Ureter (tissue), 1 donor: ENCODE measurements around the gene NTN1. TPM values are rescaled to one million over a fixed set of nuclear protein-coding genes. Genes with fewer than 3 reads are reported as not detected.
A peak's percentile ranks its signal among the peaks of the same experiment; 100 is the strongest.
"Not testable (repeated sequence)": the region's sequence is repeated elsewhere in the genome, so short reads cannot be mapped to it uniquely, and the experiment has no call there.

ENCODE experiments used
- DNase-seq: peaks from one replicate; pipeline ENCODE4 v3.0.0-alpha.2; 2020; ENCODE audit warnings: low spot score
- total RNA-seq: library from RNA; stranded (reverse); gene quantifications from one replicate; pipeline ENCODE4 v1.2.4, GENCODE V29; 2023
- donor health status: DM: yes; HTN: yes; CAD: no.

Gene NTN1
- total RNA-seq, 1 donor from 2014 or later: 14.4 TPM

GRCh38 chr17:9086577-9086976 lies 65.3 kb downstream of the NTN1 start:
- DNase-seq: no peak

DNA sequence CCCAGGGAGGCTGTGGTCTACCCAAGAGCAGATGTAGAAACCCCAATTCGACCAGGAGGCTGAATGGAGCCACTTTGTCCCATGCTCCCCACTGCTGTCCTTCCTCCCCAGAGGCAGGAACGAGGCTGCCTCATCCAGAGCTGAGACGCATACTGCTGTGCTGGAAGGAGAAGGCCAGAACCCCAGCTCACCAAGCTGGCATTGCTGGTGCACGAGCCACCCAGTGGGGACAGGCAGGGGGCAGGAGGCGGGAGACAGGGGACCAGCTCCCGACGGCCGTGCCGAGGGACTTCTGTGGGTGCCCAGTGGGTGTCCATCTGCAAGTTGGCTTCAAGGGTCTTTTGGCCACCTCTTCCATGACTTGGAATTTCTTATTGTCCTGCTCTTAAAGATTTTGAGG lies 66.6 kb downstream of the NTN1 start:
- DNase-seq: no peak

DNA sequence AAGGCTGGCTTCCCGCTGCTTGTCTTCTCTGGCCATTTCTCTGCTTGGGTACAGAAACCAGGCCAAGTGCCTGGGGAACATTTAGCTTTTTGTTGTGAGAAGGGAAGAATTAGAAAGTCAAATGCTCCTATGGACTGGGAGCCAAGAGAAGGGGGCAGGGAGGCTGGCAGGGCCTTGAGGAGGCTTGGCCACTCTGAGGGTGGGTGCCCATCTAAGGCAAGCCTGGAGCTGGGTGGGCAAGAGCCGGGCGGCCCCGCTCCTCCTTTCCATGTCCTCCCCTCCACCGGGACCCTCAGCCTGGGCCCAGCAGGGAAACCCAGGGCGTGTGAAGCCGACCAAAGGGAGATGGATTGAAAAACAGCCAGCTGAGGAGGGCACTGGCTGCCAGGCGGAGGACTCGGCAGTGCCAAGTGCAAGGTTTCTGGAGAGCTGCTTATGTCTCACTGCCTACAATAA lies 69.4 kb downstream of the NTN1 start:
- DNase-seq: no peak

- no peak for DNase-seq
Observed at GRCh38 chr17:9094193-9094592, 72.9 kb downstream of the NTN1 start.

GRCh38 chr17:9095390-9095789 lies 74.1 kb downstream of the NTN1 start:
- no peak for DNase-seq

DNA sequence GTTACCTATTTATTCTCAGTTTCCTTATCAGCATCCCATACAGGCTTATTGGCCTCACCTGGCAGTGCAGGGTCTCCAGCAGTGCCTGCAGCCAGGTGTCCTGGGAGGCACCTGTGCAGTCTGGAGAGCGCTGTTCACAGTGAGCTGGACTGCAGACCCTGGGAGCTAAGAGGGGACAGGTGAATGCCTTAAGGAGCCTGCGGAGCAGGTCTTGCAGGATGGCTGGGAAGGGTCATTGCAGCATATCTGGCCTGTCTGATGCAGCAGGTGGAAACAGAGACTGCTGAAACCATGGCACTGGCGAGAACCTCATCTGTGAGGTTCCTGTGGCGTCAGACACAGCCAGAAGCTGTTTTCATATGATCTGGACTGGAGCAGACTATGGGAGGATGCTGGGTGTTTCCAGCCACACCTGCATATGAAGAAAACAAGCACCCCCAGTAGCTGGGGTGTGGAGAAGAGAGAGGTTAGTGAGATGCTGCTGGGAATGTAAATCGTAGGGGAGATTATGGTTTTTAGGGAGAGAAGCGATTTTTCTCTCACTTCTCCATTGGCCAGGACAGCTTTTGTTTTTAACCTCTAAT lies 77.0 kb downstream of the NTN1 start:
- no peak for DNase-seq

DNA sequence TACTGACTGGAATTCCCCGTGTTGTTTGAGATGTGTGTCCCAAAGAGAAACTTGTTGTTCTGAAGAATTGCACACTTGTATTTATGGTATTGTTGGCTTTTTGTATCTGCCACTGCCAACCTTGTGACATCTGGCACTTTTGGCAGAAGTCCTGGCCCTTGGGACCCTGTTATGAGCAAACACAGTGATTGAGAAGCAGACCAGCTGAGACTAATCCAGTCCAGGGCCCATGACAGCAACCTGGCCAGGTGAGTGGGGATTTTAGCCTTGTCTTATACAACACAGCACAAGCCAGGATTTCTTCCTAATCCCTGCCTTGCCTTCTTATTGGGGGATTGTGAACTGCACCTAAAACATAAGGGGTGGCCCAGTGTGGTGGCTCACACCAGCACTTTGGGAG lies 80.0 kb downstream of the NTN1 start:
- no peak for DNase-seq

DNA sequence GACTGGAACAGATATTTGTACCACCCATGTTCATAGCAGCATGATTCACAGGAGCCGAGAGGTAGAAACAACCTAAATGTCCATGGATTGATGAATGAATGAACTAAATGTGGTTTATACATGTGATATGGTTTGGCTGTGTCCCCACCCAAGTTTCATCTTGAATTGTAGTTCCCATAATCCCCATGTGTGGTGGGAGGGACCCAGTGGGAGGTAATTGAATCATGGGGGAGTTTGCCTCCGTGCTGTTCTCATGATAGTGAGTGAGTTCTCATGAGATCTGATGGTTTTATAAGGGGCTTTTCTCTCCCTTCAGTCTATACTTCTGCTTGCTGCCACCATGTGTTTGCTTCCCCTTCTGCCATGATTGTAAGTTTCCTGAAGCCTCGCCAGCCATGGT lies 81.9 kb downstream of the NTN1 start:
- not testable (repeated sequence) for DNase-seq

DNA sequence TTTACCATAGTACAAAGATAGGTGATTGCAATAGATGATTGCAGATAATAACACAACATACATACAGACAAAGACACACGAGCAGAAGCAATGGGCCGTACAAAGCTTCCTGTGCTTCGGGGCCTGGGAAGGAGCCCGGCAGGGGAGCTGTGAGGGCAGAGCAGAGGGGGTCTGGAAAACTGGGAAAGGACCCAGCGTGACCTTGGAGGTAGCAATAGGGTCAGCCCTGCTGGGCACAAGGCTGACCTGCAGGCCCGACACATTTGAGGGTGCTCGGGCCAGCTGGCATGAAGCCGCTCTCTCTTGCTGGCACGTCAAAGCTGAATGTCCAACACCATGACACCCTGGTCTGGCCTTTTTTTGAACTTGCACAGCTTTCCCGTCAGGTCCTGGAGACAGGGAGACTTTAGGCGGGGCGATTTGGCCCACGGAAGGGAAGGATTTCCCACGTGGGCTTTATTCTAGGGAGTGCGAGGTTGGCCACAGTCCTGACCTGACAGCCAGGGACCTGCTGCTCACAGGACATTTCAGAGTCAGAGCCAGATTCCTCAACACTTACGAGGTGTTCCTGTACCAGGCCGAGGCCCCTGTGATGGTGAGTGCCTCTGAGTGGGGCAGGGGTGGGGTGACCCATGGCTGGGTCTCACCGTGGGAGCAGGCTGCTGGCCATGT lies 83.2 kb downstream of the NTN1 start:
- no peak for DNase-seq

DNA sequence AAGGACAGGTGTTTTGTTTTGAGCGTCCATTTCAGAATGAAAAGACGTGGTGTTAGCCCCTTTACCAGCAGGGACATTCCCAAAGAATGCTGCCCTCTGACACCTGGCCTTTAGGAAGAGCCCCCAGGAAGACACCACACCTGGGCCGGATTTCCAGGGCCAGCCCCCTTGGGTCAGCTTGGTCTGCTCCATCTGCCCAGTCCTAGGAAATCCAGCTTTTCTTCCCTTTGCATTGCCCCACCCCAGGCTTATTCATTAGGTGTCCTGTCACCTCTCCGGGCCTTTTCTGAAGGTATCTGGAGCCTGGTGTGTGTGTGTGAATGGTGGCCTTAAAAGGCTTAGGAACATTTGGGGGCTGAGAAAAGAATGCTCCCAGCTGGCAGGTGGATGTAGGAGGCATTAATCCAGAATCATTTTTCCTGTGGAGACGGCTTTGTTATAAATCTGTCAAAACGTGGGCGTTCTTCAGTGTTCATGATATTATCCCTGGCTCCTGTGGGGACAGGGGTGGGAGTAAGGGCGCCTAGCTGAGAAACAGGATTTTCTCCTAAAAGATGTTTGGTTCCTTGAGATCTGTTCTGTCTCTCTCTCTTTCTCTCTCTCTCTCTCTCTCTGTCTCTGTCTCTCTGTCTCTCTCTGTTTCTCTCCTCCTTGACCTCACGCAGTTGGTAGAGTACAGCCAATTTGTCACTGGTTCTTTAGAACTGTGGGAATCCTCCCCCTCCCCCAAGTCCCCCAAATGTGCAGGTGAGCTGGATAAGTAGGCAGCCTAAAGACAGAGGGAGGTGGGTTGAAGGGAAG lies 84.0 kb downstream of the NTN1 start:
- DNase-seq: no peak

- not testable (repeated sequence) for DNase-seq
Observed at GRCh38 chr17:9106278-9106677, 85.0 kb downstream of the NTN1 start.

GRCh38 chr17:9107527-9107926 lies 86.2 kb downstream of the NTN1 start:
- DNase-seq: no peak

GRCh38 chr17:9108146-9108545 lies 86.8 kb downstream of the NTN1 start:
- DNase-seq: no peak

- DNase-seq: no peak
Observed at GRCh38 chr17:9109933-9110332, 88.6 kb downstream of the NTN1 start.

GRCh38 chr17:9110501-9110900 lies 89.2 kb downstream of the NTN1 start:
- no peak for DNase-seq

- DNase-seq: peak; percentile 81
Observed at GRCh38 chr17:9115214-9116191, 94.2 kb downstream of the NTN1 start.

- no peak for DNase-seq
Observed at GRCh38 chr17:9116311-9116835, 95.1 kb downstream of the NTN1 start.

- no peak for DNase-seq
Observed at GRCh38 chr17:9116861-9117568, 95.7 kb downstream of the NTN1 start.

- DNase-seq: no peak
Observed at GRCh38 chr17:9120471-9120870, 99.2 kb downstream of the NTN1 start.

- no peak for DNase-seq
Observed at GRCh38 chr17:9121186-9121820, 100.0 kb downstream of the NTN1 start.
